Keratinocyte (primary cell): ENCODE measurements around the gene UBE2F. TPM values are rescaled to one million over a fixed set of nuclear protein-coding genes. Genes with fewer than 3 reads are reported as not detected.

Experiments
- DNase-seq: peaks from one replicate; pipeline ENCODE4 v3.0.0-alpha.2; 2011; ENCODE audit warnings: low read depth, missing footprints, low spot score
- FAIRE-seq: peaks from 2 replicates; lab custom pipeline; 2011; peaks lifted over from hg19 to GRCh38; lab: Jason Lieb, UNC
- H2AFZ ChIP-seq: 2 replicates; pipeline ENCODE4 v1.6.0; 2012; ENCODE audit warnings: low read length, control low read depth, inconsistent platforms; ENCODE audit not compliant: control insufficient read depth
- H3K27ac ChIP-seq: 2 replicates; pipeline ENCODE4 v1.5.1; 2011; ENCODE audit warnings: low read length; ENCODE audit not compliant: control insufficient read depth, insufficient read depth
- H3K27me3 ChIP-seq: 3 replicates; pipeline ENCODE4 v1.6.0; 2011; ENCODE audit warnings: low read length; ENCODE audit not compliant: control insufficient read depth, insufficient read depth; ENCODE audit errors: extremely low read depth
- H3K36me3 ChIP-seq, 2 experiments: 2 replicates in 1 of 2; 3 replicates in 1 of 2; pipeline ENCODE4 v1.5.1; 2011; ENCODE audit warnings: low read length in 2 of 2, mild to moderate bottlenecking in 1 of 2; ENCODE audit not compliant: control insufficient read depth in 2 of 2, insufficient read depth in 2 of 2; ENCODE audit errors: extremely low read depth in 1 of 2
- H3K4me1 ChIP-seq: 3 replicates; pipeline ENCODE4 v1.5.1; 2011; ENCODE audit warnings: low read length; ENCODE audit not compliant: control insufficient read depth, insufficient read depth; ENCODE audit errors: extremely low read depth
- H3K4me2 ChIP-seq: 3 replicates; pipeline ENCODE4 v1.6.0; 2011; ENCODE audit warnings: low read depth, low read length; ENCODE audit not compliant: control insufficient read depth, insufficient read depth; ENCODE audit errors: extremely low read depth
- H3K4me3 ChIP-seq, 3 experiments: fragments of 200-600 bp in 1 of 3; sonication (generic) in 1 of 3; 2 replicates in 2 of 3; 3 replicates in 1 of 3; pipeline ENCODE4 v1.5.1; 2011 to 2016; ENCODE audit warnings: low read length in 3 of 3, mild to moderate bottlenecking in 3 of 3, control low read depth in 2 of 3, inconsistent platforms in 1 of 3, low read depth in 1 of 3, mixed read lengths in 1 of 3, mixed run types in 1 of 3, moderate library complexity in 1 of 3; ENCODE audit not compliant: control insufficient read depth in 2 of 3, insufficient read depth in 2 of 3; ENCODE audit errors: extremely low read depth in 1 of 3
- H3K79me2 ChIP-seq: 2 replicates; pipeline ENCODE4 v1.6.0; 2012; ENCODE audit warnings: low read length; ENCODE audit not compliant: control insufficient read depth, insufficient read depth
- H3K9ac ChIP-seq: 3 replicates; pipeline ENCODE4 v1.6.0; 2011; ENCODE audit warnings: low read length; ENCODE audit not compliant: control insufficient read depth, insufficient read depth; ENCODE audit errors: extremely low read depth
- H3K9me1 ChIP-seq: 3 replicates; pipeline ENCODE4 v1.6.0; 2011; ENCODE audit warnings: low read length; ENCODE audit not compliant: control insufficient read depth, insufficient read depth; ENCODE audit errors: extremely low read depth
- H3K9me3 ChIP-seq: 2 replicates; pipeline ENCODE4 v1.5.1; 2012; ENCODE audit warnings: low read depth, low read length; ENCODE audit not compliant: control insufficient read depth
- H4K20me1 ChIP-seq: 3 replicates; pipeline ENCODE4 v1.6.0; 2011; ENCODE audit warnings: low read length; ENCODE audit not compliant: control insufficient read depth, insufficient read depth; ENCODE audit errors: extremely low read depth
- CTCF ChIP-seq, 3 experiments: IDR thresholded peaks in 1 of 3; conservative IDR thresholded peaks in 1 of 3; optimal IDR thresholded peaks in 1 of 3; 2 replicates in 2 of 3; 3 replicates in 1 of 3; pipeline versions ENCODE3 to v1.5.1; 2011; ENCODE audit warnings: low read length in 3 of 3, mild to moderate bottlenecking in 3 of 3, moderate library complexity in 2 of 3, control low read depth in 1 of 3, inconsistent platforms in 1 of 3; ENCODE audit not compliant: insufficient read depth in 2 of 3; ENCODE audit errors: extremely low read depth in 1 of 3
- EZH2 ChIP-seq: IDR thresholded peaks from one replicate; pipeline ENCODE4 v1.6.1; 2012; ENCODE audit warnings: inconsistent platforms, mild to moderate bottlenecking, low read length, moderate library complexity
- dilution Hi-C: fragments of 300-500 bp; cut with MboI; formaldehyde crosslinking; loops from one replicate; pipeline ENCODE4 v1.7.0; 2020; ENCODE audit warnings: low sequenced_read_pairs; ENCODE audit not compliant: extremely low pct_ligation_motif_present
- polyA plus RNA-seq, 5 experiments: library from polyadenylated mRNA; depleted of rRNA in 3 of 5; stranded (reverse) in 3 of 5; stranded (forward) in 1 of 5; unstranded in 1 of 5; fragments of >200 nt; gene quantifications; 1 replicate in 1 of 5; 2 replicates in 3 of 5; 3 replicates in 1 of 5; pipeline versions ENCODE4 v1.2.1 to v1.2.3, GENCODE V29; 2011 to 2012; ENCODE audit warnings: missing spikeins in 2 of 5, low read depth in 1 of 5, low replicate concordance in 1 of 5

The UBE2F gene
- polyA plus RNA-seq, 1 donor (not counting 4 experiments of a cell fraction or from before 2014, with no cell fraction given) = 95.6 TPM

GRCh38 chr2:238019962-238020361 lies 53.1 kb downstream of the UBE2F start:
- dilution Hi-C loops = no loop called here
- Histone ChIP-seq H3K79me2 (peaks cover 2% of the 10 kb centered on the region), H3K27me3 (no peaks in the 10 kb centered on the region), H2AFZ (no peak overlapping the region), H4K20me1 (no peaks in the 10 kb centered on the region), H3K4me1 (peaks cover 19% of the 10 kb centered on the region), H3K9me3 (no peaks in the 10 kb centered on the region), H3K4me3 (no peak overlapping the region), H3K27ac (peak overlapping the region; percentile 13), H3K4me2 (no peak overlapping the region), H3K36me3 (peaks cover 9 to 10% of the 10 kb centered on the region in 2 experiments), H3K9me1 (peaks cover 3% of the 10 kb centered on the region), H3K9ac (no peak overlapping the region)
- no peak for TF ChIP-seq EZH2
- no peak for TF ChIP-seq CTCF (optimal IDR thresholded peaks at IDR 0.05 in 1 of 3, IDR thresholded peaks at IDR 0.05 in 1 of 3, conservative IDR thresholded peaks at IDR 0.05 in 1 of 3; ENCODE audit: extremely low read depth in 1 of 3, insufficient read depth in 2 of 3, low read length in 3 of 3)
- no peak for DNase-seq
- FAIRE-seq = no peak

- Histone ChIP-seq H4K20me1 (no peaks in the 10 kb centered on the region), H3K36me3 (peaks cover 10 to 16% of the 10 kb centered on the region in 2 experiments), H3K4me3 (no peak overlapping the region), H3K27ac (peak overlapping the region; percentile 8), H3K9me3 (no peaks in the 10 kb centered on the region), H3K79me2 (peaks cover under 1% of the 10 kb centered on the region), H3K27me3 (no peaks in the 10 kb centered on the region), H3K4me2 (no peak overlapping the region), H3K9me1 (peaks cover 3% of the 10 kb centered on the region), H2AFZ (no peak overlapping the region), H3K4me1 (peaks cover 28% of the 10 kb centered on the region), H3K9ac (no peak overlapping the region)
- dilution Hi-C loops = no loop called here
- DNase-seq (no peak), FAIRE-seq (no peak)
- TF ChIP-seq EZH2 = no peak
- no peak for TF ChIP-seq CTCF (optimal IDR thresholded peaks at IDR 0.05 in 1 of 3, IDR thresholded peaks at IDR 0.05 in 1 of 3, conservative IDR thresholded peaks at IDR 0.05 in 1 of 3; ENCODE audit: extremely low read depth in 1 of 3, insufficient read depth in 2 of 3, low read length in 3 of 3)
Observed at GRCh38 chr2:238020816-238021215, 54.0 kb downstream of the UBE2F start.
